GM19043 (cell line): ENCODE data around the gene OR5AU1.

ENCODE experiments used
- ATAC-seq: cut with Tn5 transposase; IDR thresholded peaks from one replicate; pipeline ENCODE4 v1.9.1; 2021; ENCODE audit warnings: low read depth; ENCODE audit not compliant: unreplicated experiment

The OR5AU1 gene

DNA sequence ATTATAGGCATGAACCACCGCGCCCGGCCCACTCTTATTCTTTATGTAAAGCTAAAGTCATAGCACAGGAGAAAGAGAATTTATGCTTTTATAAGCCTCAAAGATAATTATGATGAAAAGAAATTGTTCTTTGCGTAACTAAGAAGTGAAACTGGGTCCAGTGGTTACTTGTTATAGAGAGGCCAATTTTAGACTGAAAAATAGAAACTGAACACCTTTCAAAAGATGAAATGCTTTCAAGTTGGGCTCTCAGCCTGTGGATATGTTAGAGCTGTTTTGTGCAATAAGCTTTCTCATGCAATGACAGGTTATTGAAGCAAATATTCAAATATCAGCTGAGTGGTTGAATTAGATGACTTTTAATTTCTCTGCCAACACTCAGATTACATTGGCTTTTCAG, 47.1 kb downstream of the OR5AU1 start:
- ATAC-seq = no peak

DNA sequence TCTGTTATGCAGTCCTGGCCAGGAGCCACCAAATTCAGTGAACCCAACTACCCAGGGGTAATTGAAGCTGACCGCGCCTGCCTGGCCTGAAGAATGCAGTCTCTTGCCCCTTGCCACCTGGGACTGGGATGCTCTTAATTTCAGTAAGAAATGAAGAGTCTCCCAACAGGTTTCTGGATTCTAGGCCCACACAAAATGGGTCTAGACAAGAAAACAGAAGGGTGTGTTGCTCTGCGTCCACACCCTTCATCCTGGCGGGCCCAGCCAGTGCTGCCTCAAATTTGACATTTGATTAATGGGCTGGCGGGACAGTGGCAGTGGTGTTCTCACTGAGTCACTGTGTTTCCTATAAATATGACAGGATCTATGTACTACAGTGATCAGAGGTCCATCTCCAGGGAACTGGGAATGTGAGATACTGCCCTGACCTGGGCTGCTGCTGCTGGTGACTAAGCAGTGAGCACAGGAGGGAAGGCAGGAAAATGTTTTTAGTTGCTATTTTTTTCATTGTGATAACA, 48.5 kb downstream of the OR5AU1 start:
- ATAC-seq = no peak

DNA sequence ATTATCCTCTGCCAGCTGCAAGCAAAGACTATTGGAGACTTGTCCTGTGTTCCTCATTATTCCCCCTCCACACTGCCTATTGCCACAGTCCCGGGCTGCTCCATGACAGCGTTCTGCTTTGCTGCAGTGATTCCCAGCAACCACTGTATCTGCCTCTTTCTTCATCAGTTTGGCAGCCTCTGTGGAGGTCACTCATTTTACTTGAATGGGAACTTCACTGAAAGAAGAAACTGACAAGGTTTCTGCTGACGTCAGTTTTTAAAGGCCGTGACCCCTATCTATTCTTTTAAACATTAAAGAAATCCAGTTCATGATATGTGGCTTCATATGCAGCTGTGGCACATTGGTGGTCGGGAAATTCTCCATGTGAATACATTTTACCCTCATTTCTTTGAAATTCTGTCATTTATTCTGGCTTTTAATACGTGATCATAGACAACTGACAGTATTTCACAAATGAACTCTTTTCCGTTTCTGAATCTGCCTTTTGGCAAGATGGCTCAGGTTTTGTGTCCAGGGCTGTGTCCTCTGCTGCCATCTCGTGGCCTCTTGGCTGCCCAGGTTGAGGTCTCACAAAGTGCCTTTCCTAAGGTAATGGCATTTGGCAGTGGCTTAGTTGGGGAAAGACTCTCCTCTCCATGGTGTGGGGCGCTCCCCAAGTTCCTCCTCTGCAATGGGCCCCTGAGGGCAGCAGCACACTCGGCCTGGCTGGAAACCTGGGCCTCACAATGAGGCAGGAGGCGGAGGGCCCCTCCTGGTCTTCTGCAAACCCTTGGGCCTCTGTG, 49.2 kb downstream of the OR5AU1 start:
- ATAC-seq = peak; percentile 23

DNA sequence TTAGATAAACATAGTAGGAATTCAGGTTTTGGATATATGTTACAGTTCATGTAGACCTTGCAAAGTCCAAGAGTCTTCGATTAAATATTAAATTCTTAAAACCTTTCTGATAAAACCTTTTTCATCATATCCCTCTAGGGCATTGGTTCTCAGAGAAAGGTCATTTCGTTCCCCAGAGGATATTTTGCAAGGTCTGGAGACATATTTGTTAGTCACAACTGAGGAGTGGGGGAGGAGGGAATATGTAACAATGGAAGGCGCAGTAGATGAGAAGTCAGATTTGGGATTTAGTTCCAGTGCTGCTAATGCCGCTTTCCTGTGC, 49.7 kb downstream of the OR5AU1 start:
- no peak for ATAC-seq

DNA sequence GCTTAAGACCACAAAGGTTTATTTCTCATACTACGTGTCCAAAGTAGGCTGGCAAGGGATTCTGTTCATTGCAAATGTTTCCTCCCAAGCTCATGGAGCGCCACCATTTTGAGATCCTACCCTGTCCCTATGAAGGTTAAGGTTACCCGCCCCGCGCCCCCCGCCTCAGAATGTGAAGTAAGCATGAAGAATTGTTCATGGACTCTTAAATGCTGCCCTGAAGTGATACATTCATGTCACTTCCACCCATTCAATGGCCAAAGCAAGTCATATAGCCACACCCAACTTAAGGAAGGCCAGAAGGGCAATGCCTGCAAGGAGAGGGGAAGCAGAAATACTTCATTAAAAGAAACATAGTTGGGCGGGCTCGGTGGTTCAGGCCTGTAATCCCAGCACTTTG, 50.8 kb downstream of the OR5AU1 start:
- no peak for ATAC-seq
